Peyer's patch (tissue), 4 donors: ENCODE measurements around the gene SLC6A1.

ENCODE experiments used
- POLR2A ChIP-seq, 2 donors: fragments of 450-650 bp; IDR thresholded peaks; one replicate each; pipeline ENCODE4 v1.5.1; 2017; ENCODE audit warnings: antibody characterized with exemption in 2 of 2, mild to moderate bottlenecking in 2 of 2, moderate library complexity in 2 of 2
- TF ChIP-seq, protein P1 (sequence below), 6 experiments: fragments of 450-650 bp in 4 of 6; fragments of 200-600 bp in 2 of 6; sonication (generic) in 1 of 6; IDR thresholded peaks; one replicate each; pipeline ENCODE4 v1.5.1; 2017 to 2019; ENCODE audit warnings: antibody characterized with exemption in 6 of 6, mild to moderate bottlenecking in 3 of 6, moderate library complexity in 1 of 6

DNA sequence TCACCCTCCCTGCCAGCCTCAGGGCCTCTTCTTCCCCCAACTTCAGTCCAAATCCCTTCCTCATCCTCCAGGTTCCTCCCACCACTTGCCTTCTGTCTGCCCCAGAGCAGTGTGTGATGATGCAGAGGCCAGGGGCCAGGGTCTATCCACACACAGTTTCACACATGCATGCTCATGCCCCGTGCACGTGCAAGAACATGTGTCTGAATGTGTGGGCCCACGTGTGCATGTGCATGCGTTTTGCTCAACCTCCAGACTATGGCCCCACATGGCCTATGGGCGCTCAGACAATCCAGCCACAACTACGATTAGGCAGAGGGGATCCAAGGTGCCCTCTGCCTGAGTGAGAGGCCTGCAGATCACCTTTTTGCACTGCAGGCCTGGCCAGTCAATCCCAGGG is 32.3 kb upstream of the SLC6A1 start:
- TF ChIP-seq POLR2A (IDR thresholded peaks at IDR 0.05): no peak
- TF ChIP-seq, protein P1, sequence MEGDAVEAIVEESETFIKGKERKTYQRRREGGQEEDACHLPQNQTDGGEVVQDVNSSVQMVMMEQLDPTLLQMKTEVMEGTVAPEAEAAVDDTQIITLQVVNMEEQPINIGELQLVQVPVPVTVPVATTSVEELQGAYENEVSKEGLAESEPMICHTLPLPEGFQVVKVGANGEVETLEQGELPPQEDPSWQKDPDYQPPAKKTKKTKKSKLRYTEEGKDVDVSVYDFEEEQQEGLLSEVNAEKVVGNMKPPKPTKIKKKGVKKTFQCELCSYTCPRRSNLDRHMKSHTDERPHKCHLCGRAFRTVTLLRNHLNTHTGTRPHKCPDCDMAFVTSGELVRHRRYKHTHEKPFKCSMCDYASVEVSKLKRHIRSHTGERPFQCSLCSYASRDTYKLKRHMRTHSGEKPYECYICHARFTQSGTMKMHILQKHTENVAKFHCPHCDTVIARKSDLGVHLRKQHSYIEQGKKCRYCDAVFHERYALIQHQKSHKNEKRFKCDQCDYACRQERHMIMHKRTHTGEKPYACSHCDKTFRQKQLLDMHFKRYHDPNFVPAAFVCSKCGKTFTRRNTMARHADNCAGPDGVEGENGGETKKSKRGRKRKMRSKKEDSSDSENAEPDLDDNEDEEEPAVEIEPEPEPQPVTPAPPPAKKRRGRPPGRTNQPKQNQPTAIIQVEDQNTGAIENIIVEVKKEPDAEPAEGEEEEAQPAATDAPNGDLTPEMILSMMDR (IDR thresholded peaks at IDR 0.05): no peak
